Measurements from ENCODE around the gene OSBPL3. TPM values are rescaled to one million over a fixed set of nuclear protein-coding genes. Genes with fewer than 3 reads are reported as not detected.

The OSBPL3 gene
- total RNA-seq, 1 experiment from 2014 or later = 36.8 TPM

- TF ChIP-seq SIN3A (IDR thresholded peaks at IDR 0.05; ENCODE audit: low read depth) (no peak), CTCF (IDR thresholded peaks at IDR 0.05 in 2 of 3, conservative IDR thresholded peaks at IDR 0.05 in 1 of 3; ENCODE audit: borderline replicate concordance in 1 of 3, insufficient read depth in 1 of 3, low read depth in 2 of 3, low read length in 2 of 3) (no peak), ELF1 (IDR thresholded peaks at IDR 0.05; ENCODE audit: borderline replicate concordance, low read depth) (no peak), SRF (IDR thresholded peaks at IDR 0.05; ENCODE audit: low read depth) (no peak), JUND (IDR thresholded peaks at IDR 0.05) (no peak), EGR1 (IDR thresholded peaks at IDR 0.05; ENCODE audit: low read depth) (no peak), POLR2A (IDR thresholded peaks at IDR 0.05; ENCODE audit: borderline replicate concordance, extremely low read depth, insufficient read depth, insufficient read length) (no peak), FOSL1 (IDR thresholded peaks at IDR 0.05; ENCODE audit: low read depth) (no peak), CEBPB (IDR thresholded peaks at IDR 0.05; ENCODE audit: low read depth) (no peak), SP1 (IDR thresholded peaks at IDR 0.05; ENCODE audit: low read depth) (no peak)
- TF ChIP-seq, protein P1, sequence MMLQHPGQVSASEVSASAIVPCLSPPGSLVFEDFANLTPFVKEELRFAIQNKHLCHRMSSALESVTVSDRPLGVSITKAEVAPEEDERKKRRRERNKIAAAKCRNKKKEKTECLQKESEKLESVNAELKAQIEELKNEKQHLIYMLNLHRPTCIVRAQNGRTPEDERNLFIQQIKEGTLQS (IDR thresholded peaks at IDR 0.05) = no peak
These were observed 13.2 kb downstream of the OSBPL3 start for GRCh38 chr7:24966802-24967201.

More at GRCh38 chr7:24966802-24967201, 13.2 kb downstream of the OSBPL3 start:
- Histone ChIP-seq H3K36me3 (ENCODE audit: control insufficient read depth in 1 of 2, insufficient read depth in 2 of 2, low read length in 2 of 2) (no peaks in the 10 kb centered on the region), H4K20me1 (ENCODE audit: insufficient read depth) (peaks cover 10% of the 10 kb centered on the region; the same call in 1 of the 2 replicates), H3K9ac (ENCODE audit: low read length) (0 out of 2 replicates have a peak overlapping the region, but pooled peaks have one; percentile 5), H2AFZ (ENCODE audit: low read depth, low read length, poor library complexity, severe bottlenecking) (no peak overlapping the region), H3K4me2 (ENCODE audit: low read length) (peak overlapping the region; percentile 60), H3K27ac (ENCODE audit: low read depth, low read length) (peak overlapping the region; percentile 1; the same call in 1 of the 2 replicates), H3K9me3 (ENCODE audit: control insufficient read depth in 1 of 2, insufficient read depth in 1 of 2, low read depth in 1 of 2, low read length in 2 of 2) (no peaks in the 10 kb centered on the region), H3K9me2 (ENCODE audit: insufficient read depth) (no peaks in the 10 kb centered on the region), H3K4me1 (ENCODE audit: control insufficient read depth in 1 of 2, insufficient read depth in 2 of 2, low read length in 2 of 2) (peaks cover 82 to 88% of the 10 kb centered on the region in 2 experiments), H3K79me2 (ENCODE audit: insufficient read depth, low read length) (peaks cover 96% of the 10 kb centered on the region), H3K27me3 (ENCODE audit: insufficient read depth, low read length) (no peaks in the 10 kb centered on the region), H3K4me3 (replicated peaks in 1 of 2; ENCODE audit: low read depth in 1 of 2, low read length in 2 of 2) (no peak overlapping the region)
- CTCF ChIA-PET = interaction anchor here (2.3 kb wide), 1 partner anchor 16 kb away, joined by 7 read pairs; no protein-coding TSS in a partner anchor
- no TSS peak for BruUV-seq (replicated peaks)
- POLR2A ChIA-PET = no interaction called here
- DNase-seq (ENCODE audit: low read depth, low spot score) = no peak
- ATAC-seq = no peak
- RAD21 ChIA-PET (ENCODE audit: low non-redundant PET in 1 of 2, low total read pairs in 2 of 2, uncharacterized antibody in 2 of 2, unreplicated experiment in 2 of 2) = no interaction called here
- intact Hi-C loops (cut with micrococcal nuclease) = no loop called here

All from HCT116 (cell line).